ENCODE data around the gene SYNPO2.

- TF ChIP-seq, protein P1, sequence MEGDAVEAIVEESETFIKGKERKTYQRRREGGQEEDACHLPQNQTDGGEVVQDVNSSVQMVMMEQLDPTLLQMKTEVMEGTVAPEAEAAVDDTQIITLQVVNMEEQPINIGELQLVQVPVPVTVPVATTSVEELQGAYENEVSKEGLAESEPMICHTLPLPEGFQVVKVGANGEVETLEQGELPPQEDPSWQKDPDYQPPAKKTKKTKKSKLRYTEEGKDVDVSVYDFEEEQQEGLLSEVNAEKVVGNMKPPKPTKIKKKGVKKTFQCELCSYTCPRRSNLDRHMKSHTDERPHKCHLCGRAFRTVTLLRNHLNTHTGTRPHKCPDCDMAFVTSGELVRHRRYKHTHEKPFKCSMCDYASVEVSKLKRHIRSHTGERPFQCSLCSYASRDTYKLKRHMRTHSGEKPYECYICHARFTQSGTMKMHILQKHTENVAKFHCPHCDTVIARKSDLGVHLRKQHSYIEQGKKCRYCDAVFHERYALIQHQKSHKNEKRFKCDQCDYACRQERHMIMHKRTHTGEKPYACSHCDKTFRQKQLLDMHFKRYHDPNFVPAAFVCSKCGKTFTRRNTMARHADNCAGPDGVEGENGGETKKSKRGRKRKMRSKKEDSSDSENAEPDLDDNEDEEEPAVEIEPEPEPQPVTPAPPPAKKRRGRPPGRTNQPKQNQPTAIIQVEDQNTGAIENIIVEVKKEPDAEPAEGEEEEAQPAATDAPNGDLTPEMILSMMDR (IDR thresholded peaks at IDR 0.05), result no peak
- no peak for TF ChIP-seq POLR2AphosphoS5 (IDR thresholded peaks at IDR 0.05; ENCODE audit: low read depth, low read length)
These were observed at the start of gene SYNPO2 for GRCh38 chr4:118888666-118889311.
